Measurements from ENCODE around the gene CNNM3.
"Not testable (repeated sequence)": the region's sequence is repeated elsewhere in the genome, so short reads cannot be mapped to it uniquely, and the experiment has no call there.

CNNM3 gene

DNA sequence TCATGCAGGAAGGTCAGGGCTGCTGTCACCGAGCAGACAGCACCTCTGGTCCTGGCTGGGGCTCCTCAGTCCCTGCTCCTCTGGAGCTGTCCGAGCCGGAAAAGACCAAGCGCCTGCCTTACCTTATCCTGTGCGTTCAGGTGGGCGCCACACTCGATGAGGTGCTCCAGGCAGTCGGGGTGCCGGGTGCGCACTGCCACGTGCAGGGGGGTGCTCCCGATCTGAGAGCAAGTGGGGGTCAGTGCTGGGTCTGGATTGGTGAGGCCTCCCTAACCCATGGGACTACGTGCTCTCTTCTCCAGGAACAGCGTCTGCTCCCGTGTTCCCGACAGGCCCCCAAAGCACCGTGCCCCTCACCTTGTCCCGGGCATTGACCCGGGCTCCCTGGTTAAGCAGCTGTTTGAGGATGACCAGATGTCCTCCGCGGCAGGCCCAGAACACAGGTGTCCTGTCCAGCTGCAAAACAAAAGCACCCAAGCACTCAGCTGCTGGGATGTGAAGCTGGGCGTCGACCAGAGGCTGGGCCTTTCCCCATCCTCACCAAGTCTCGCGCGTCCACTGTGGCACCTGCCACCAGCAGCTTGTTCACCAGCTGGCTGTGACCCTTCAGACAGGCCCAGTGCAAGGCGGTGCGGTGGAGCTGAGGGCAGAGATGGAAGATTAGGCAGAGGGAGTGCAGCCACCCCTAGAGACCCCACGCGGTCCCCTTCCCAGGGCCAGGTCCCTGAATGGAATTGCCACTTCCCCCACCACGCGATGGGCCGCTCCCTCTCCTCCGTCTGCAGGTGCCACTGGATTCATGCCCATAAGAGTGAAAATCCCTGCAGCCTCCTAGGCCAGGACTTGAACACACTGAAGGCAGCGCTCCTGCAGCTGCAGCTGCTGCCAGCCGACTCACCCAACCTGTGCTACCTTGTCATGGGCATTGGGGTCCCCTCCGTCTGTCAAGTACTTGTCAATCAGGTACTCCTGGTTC, 24.1 kb downstream of the CNNM3 start:
- DNase-seq (ENCODE audit: low spot score) = no peak

DNA sequence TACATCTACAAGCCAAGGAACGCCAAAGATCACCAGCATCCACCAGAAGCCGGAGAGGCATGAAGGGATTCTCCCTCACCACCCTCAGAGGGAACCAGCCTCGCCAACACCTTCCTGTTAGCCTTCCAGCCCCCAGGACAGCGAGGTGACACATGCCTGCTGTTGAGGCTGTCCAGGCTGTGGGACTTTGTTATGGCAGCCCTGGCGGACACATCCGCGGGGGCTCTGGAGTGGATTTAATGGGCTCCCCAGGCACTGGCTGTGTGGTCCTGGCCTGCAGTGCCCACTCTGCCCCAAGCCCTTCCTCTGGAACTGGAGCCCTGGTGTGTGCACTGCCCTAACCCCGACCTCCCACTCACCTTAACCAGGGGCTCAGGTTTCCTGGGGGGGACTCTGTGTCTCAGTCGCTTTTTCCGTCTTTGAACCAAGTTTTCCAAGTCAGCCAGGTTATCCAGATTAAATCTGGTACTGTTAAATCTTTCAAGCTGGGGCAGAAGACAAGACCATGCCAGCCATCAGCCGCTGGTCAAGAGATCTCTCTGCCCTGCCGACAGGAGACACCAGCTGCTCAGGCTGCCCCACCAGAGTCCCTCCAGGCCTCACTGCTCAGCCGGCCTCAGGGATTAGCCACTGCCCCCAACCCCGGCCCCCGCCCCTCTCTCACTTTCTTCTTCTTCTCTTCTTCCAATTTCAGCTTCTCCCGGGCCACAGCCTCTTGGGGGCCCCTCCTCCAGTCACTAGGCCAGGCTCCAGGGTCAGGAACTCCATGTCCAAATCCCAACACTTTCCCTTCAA, 25.8 kb downstream of the CNNM3 start:
- DNase-seq (ENCODE audit: low spot score) = no peak

DNA sequence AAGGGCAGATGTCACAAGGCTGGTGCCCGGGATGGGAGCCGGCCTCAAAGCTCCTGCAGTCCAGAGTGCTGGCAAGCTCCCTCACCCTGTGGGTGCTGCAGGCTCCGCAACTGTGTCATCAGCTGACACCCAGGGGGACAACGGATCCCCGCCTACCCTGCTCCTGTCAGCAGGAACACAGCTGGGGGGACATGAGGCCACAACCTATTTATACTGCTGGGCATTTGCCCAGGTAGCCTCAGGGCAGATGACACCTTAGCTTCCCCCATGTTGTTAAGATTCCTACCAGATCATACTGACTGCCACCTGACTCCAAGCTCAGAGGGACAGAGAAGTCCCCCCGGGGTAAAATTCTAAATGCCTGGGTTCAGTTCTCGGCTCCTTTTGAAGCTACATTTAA, 26.5 kb downstream of the CNNM3 start:
- DNase-seq (ENCODE audit: low spot score) = no peak

DNA sequence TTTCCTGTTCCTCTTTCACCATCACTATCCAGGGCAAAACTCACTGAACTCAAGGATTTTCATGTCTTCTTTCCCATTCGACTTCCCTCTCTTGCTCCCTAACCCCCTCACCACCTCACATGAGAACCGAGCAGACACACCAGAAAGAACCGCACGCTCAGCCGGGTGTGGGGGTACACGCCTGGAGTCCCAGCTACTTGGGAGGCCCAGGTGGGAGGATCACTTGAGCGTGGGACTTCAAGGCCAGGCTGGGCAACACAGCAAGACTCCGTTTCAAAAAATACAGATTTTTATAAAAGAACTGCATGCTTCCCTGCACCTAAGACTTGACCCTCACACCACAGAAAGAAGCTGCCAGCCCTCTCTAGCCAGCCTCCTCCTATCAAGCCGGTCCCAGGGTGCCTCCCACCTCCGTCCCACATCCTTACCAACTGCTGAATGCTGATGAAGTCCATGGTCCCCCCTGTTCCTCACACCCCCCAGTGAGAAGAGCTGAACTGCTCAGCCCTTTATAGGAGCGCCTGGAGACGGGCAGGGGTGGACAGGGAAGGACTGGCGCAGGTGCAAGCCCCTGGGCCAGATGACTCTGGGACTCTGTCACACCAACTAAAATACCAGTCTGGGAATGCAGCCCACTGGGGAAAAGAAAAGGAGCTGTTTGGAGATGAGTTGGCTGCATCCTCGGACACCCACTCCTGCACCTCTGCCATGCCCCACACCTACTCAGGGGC, 27.6 kb downstream of the CNNM3 start, which contains the start of gene ANKRD23:
Gene ANKRD23 (minus strand): TSS at position 484 of the 731 bp plus-strand sequence. CDS start 29 bp downstream, at position 455.
- no peak for DNase-seq (ENCODE audit: low spot score)

DNA sequence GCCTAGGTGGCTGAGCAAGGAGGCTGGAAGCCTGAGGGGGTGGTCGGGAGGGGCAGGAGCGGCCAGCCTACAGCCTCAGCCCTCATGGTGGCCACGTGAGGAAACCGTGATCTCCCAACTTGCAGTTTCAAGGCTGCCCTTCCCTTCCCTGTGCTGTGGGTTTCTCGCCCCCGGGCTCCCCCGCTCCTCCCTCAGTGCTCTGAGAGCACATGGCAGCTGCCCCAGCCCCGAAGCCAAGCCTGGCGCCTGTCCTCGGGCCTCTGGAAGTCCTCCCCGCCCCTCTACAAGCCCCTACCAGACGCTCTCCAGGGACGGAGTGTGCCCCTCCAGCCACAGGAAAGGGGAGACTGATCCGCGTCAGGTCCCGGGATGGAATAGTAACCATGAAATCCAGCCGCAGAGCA, 28.3 kb downstream of the CNNM3 start:
- no peak for DNase-seq (ENCODE audit: low spot score)

DNA sequence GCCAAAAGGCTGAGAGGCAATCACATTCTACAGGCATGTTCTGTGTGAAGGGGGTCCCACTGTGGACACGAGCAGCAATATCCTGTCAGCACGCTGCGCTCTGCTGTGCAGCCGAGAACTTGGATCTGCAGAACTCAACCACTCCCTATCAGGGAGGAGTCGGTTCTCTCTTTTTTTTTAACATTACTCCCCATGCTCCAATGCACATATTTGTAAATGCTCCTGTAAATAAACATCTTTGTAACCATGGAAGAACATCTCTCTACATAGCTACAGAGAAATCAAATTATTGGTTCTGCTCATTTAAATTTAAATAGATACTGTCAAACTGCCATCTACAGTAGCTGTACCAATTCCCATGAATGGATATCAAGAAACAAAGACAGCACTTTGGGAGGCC, 30.8 kb downstream of the CNNM3 start:
- no peak for DNase-seq (ENCODE audit: low spot score)

DNA sequence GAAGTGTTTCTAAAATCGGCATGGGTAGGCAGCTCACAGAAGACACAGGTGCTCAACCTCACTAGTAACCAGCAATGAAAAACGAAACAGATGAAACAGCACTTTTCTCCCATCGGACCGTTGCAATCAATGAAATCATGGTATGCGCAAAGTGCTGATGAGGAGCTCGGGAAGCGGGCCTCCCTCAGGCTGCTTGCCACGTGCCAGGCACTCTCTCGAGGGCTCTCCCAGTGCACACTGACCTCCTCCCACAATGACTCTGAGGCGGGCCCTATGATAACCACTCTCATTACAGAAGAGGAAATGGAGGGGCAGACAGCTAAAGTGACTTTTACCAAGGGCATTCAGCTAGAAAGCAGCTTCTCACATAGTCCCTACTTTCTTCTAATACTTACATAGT, 31.5 kb downstream of the CNNM3 start:
- DNase-seq (ENCODE audit: low spot score) = no peak

DNA sequence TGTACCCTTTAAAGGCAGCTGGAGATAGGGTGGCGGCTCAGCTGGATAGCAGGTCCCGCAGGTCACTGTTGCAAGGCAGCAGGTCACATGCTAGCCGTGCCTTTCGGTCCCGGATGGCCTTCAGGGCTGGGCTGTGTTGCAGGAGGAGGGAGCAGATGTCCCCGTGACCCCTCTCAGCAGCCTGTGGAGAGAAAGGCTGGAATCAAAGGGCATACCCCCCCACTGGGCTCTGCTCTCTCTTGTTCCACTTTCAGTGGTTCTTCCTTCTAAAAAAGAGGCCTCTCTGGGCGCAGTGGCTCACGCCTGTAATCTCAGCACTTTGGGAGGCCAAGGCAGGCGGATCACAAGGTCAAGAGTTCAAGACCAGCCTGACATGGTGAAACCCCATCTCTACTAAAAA, 32.2 kb downstream of the CNNM3 start:
- no peak for DNase-seq (ENCODE audit: low spot score)

DNA sequence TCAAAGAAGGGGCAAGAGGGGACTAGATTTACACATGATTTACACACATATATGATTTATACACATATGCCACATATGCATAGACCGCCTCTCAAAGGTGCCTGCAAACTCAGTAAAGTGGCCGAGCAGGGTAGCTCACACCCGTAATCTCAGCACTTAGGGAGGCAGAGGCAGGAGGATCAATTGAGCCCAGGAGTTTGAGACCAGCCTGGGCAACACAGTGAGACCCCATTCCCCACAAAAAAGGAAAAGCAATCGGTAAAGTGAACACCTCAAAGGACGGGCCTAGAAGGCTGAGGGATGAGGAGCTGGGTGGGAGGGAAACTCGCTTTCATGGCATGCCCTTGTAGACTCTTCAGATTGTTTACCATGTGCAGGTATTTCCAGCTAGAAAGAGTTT, 36.6 kb downstream of the CNNM3 start:
- DNase-seq (ENCODE audit: low spot score) = no peak

DNA sequence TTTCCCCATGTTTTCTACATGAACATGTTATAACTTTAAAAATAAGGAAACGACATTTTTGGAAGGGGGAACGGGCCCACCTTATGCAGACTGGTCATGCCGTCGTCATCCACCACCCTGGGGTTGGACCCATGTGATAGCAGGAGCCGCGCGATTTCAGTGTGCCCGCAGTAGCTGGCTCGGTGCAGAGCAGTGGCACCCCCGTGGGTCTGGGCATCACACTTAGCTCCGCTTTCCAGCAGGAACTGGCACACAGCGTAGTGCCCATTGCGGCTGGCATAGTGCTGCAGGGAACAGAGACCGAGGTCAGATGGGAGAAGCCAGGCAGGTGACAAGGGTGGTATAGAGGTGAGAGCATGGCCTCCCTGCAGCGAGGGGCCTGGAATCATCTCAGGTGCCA, 37.3 kb downstream of the CNNM3 start:
- DNase-seq (ENCODE audit: low spot score) = no peak

DNA sequence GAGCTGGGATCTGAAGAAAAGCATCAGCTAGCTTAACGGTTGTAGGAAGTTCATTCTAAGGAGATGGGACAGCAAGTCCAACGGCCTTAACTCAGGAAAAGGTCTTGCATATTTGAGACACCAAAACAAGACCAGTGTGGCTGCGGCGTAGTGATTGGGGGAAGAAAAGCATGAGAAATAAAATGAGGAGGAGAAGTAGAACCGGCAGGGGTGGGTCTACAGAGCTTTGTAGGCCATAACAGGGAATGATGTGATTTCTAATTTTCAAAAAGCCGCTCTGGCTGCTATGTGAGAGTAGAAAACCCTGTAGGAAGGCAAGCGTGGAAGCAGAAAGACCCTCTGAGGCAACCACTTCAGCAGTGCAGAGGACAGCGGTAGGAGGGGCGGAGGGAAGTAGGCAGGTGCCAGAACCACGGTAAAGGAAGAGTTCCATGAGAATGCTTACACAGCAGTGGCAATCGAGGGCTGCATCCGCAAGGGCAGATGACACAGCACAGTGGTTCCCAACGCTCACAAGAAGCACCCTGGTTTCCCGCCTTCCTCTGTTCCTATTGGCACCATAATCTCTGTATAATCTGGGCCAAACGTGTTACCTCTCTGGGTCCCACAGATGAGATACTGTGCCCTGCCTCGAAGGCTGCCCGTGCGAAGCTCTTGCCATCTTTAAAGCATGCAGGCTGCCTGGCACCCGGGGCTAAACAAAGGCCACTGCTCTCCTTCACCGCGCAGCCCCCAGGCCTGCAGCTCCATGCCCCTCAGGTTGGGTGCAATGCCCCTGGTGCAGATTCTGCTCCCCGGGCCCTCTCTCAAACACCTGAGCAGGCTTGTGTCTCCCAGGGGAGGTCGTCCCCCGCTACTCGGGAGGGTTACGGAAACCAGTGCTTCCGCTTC, 41.0 kb downstream of the CNNM3 start:
- DNase-seq (ENCODE audit: low spot score) = peak; percentile 71

DNA sequence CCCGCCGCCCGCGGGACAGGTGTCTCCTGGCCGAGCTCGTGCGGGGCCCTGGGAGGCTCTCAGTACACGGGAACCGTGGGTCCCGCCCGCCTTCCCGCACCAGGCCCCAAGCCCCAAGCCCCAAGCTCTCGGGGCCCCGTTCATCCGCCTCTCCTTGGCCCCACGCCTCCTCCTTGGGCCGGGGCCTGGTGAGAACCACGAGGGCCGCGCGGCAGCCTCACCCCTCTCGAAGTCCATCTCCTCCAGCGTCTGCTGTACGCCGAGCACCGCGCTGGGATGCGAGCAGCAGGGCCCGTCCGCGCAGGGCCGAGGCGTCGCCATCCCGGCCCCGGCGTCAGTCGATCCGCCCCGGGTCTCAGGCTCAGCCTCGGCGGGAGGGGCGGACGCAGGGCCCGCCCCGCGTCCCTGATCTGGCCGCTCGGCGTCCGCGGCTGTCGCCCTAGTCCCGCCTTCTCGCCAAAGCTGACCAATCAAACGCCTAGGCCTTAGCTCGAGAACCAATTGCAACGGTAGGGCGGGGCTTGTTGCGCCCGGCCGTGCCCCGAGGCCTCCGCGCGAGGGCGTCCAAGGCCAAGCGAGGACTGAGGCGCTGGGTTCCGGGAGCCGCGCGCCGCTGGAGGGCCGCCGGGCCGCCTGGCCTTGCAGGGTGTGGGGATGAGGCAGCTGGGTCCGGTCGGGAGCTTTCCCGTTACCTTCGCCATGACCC, 41.8 kb downstream of the CNNM3 start, which contains the start of gene ANKRD39:
Gene ANKRD39 (minus strand): TSS at position 350 of the 706 bp plus-strand sequence. CDS start 29 bp downstream, at position 321.
- peak; percentile 99 for DNase-seq (ENCODE audit: low spot score)

DNA sequence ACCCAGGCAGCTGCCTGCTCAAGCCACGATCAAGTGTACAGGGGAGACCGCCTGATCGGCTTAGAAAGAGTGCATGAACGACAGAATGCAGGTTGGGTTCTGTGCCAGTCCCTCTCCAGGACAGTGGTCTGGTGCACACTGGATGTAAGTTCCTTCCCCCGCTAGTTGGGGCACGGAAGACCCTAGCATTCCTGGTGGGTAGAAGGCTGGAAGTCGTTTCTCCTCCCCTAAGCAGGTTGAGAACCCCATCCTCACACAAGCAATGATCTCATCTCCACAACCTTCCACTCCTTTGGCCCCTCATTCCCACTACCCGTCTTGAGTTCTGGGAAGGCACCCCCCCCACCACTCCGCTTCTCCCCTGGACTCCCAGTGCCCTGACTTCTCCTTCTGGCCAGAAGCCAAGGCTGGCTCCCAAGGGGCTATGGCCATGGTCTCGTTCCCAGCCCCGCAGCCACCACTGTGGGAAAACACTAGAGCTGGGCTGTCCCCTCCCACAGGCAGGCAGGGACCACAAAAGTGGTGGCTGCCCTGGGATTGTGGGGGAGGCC, 43.1 kb downstream of the CNNM3 start:
- DNase-seq (ENCODE audit: low spot score) = no peak

DNA sequence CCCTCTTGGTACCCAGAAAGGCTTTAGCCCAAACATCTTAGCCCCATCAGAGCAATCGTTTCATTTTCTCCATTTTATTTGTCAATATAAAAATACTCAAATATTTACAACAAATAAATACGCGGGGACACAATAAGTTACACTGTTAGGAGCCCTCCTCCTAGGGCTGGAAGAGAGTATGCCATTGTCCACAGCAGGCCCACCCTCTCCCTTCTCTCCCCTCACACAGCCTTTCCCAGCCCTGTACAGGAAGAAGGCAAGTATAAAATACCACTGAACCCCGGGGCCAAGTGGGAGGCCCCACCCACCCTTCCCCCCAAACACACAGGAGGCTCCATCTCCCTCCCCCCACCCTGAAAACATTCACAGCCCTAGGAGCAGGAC, 43.6 kb downstream of the CNNM3 start:
- DNase-seq (ENCODE audit: low spot score) = no peak

DNA sequence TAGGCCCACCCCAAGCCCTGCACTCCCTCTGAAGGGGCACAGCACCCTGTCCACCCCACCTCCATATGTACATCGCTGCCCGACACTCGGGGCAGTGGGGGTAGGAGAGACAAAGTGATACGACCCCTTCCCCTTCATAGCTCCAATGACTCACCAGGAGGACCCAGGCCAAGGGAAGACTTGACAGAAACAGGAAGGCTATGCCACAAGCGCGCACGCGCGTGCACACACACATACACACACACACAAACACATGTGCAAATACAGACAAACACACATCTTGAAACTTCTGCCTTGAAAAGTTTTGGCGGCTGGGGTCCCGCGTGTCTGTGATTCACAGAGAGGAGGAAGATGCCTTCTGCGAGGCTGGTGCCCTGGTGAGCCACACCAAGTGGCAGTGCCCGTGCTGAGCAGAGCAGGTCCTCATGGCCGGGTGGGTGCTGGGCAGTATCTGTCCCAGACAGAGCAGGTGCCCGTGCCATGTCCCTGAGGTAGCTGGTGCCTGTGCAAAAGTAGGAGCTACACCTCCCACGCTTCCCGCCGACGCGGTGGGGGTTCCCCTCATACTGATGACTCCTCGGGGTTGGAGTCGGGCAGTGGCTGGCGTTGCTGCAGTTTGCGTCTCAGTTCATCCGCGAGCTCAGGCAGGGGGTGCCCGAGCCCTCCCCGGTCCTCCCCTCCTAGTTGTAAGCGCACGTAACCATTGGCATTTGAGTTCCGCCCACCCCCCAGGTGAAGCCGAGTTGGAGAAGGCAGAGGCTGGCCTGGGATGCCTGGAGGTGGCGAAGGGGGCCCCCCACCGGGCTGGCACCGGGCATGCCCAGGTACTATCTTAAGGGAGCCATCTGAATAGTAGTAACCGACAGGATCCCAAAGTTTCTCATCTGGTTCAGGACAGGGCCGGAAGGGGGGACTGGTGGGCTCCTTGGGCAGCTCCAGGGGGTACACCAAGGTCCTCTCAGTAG, 44.3 kb downstream of the CNNM3 start:
- no peak for DNase-seq (ENCODE audit: low spot score)

DNA sequence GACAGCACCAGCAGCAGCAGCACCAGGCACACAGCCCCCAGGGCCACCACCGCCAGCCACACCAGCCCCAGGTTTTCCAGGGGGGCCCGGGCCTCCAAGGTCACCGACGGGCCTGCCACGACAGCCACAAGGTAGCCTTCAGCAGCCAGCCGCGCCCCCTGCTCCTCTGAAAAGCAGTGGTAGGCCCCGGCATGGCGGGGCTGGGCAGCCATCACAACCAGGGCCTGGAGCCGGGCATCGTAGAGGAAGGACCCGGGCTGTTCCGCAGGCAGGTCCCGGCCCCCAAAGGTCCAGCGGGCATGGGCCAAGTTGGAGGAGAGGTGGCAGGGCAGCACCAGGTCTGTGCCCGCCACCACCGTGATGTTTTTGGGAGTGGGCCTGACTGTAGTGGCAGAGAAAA, 45.0 kb downstream of the CNNM3 start:
- DNase-seq (ENCODE audit: low spot score) = no peak

DNA sequence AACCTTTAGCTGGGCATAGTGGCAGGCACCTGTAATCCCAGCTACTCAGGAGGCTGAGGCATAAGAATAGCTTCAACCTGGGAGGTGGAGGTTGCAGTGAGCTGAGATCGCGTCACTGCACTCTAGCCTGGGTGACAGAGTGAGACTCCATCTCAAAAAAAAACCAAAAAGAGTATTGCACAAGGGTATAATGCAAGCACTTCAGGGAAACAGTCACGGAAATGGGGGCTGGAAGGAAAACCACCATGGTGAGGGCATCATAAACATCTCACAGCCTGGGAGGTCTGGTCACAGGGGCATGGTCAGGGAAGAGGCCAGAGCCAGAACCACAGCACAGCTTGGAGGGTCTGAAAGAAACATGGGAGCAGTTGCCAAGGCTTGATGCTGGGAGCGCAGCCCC, 47.0 kb downstream of the CNNM3 start:
- not testable (repeated sequence) for DNase-seq (ENCODE audit: low spot score)

DNA sequence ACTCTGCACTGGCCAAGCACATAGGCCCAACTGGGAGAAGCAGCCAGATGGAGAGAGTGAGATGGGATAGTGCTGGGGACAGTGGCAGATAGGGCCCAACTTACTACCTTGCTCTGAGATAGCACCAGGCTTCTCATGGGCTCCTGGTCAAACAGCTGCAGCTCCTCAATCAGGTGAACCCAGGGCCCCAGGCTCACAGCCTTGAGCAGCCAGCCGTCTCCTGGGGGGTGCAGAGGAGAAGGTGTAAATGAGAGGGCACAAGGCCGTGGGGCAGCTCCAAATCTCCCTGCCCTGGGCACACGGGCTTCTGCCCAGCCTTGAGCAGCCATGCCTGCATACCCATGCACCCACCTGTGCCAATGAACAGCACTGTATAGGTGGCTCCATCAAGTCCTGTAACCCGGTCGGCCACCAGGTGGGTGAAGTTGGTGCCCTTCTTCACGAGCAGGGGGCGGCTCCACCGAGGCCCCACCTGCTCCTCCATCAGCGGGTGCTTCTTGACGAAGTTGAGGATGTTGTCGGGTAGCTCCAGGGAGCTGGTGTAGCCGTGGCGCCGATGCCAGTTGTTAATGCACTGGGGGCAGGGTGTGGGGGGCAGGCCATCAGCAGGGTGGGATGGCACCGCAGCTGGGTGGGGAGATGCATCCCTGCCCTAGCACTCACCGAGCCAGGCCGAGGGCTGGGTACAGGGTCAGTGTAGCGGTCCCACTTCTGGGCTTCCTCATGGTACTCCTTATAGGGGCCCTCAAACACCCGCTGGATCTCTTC, 47.7 kb downstream of the CNNM3 start:
- no peak for DNase-seq (ENCODE audit: low spot score)

All from germinal center (tissue), 1 donor.